ENCODE results near the gene BLOC1S1. TPM values are rescaled to one million over a fixed set of nuclear protein-coding genes. Genes with fewer than 3 reads are reported as not detected.

The BLOC1S1 gene
- total and polyA plus RNA-seq, 9 of the 15 experiments (the other 6 are each of a cell fraction or from before 2014, with no cell fraction given), result 75.2 to 161 (median 98.8) TPM

GRCh38 chr12:55675666-55676065 lies 40.2 kb upstream of the BLOC1S1 start (continued):
- no peak for TF ChIP-seq CEBPZ (IDR thresholded peaks at IDR 0.05; ENCODE audit: borderline replicate concordance, low read depth, low read length)
- no peak for TF ChIP-seq ATF1 (CRISPR knock-in tag; IDR thresholded peaks at IDR 0.05)
- no peak for TF ChIP-seq ATF1 (tag; IDR thresholded peaks at IDR 0.05)
- no peak for TF ChIP-seq HNRNPL (IDR thresholded peaks at IDR 0.05; ENCODE audit: low read depth, low read length)
- TF ChIP-seq ZNF408 (CRISPR knock-in tag; IDR thresholded peaks at IDR 0.05; ENCODE audit: low read depth), result no peak
- no peak for TF ChIP-seq ATF6 (CRISPR knock-in tag; IDR thresholded peaks at IDR 0.05)
- TF ChIP-seq XRCC4 (IDR thresholded peaks at IDR 0.05; ENCODE audit: extremely low read depth, insufficient read depth, insufficient read length), result no peak
- no peak for TF ChIP-seq ZNF395 (CRISPR knock-in tag; IDR thresholded peaks at IDR 0.05)
- TF ChIP-seq MXD1 (CRISPR knock-in tag; IDR thresholded peaks at IDR 0.05; ENCODE audit: borderline replicate concordance, poor library complexity, severe bottlenecking), result no peak
- TF ChIP-seq ADNP (tag; IDR thresholded peaks at IDR 0.05), result no peak
